GM18508 (cell line): ENCODE results near the gene APBB2.
"Not testable (repeated sequence)": the region's sequence is repeated elsewhere in the genome, so short reads cannot be mapped to it uniquely, and the experiment has no call there.

ENCODE experiments used
- ATAC-seq: cut with Tn5 transposase; IDR thresholded peaks from one replicate; pipeline ENCODE4 v1.9.1; 2021; ENCODE audit warnings: moderate number of reproducible peaks; ENCODE audit not compliant: insufficient read depth, unreplicated experiment

The APBB2 gene

GRCh38 chr4:40820101-40820500, 394.2 kb downstream of the APBB2 start:
- no peak for ATAC-seq

GRCh38 chr4:40817157-40817556, 397.2 kb downstream of the APBB2 start:
- not testable (repeated sequence) for ATAC-seq

GRCh38 chr4:40812856-40813255, 401.5 kb downstream of the APBB2 start:
- no peak for ATAC-seq

GRCh38 chr4:40812386-40812785, 402.0 kb downstream of the APBB2 start:
- no peak for ATAC-seq

GRCh38 chr4:40811956-40812355, 402.4 kb downstream of the APBB2 start:
- ATAC-seq: no peak

- ATAC-seq: no peak
Observed at GRCh38 chr4:40808926-40809457, 405.4 kb downstream of the APBB2 start.

GRCh38 chr4:40804598-40804997, 409.7 kb downstream of the APBB2 start:
- ATAC-seq: no peak

GRCh38 chr4:40800064-40800463, 414.3 kb downstream of the APBB2 start:
- no peak for ATAC-seq

GRCh38 chr4:40789771-40790170, 424.6 kb downstream of the APBB2 start:
- ATAC-seq: no peak

GRCh38 chr4:40789031-40789430, 425.3 kb downstream of the APBB2 start:
- no peak for ATAC-seq

- no peak for ATAC-seq
Observed at GRCh38 chr4:40788331-40788730, 426.0 kb downstream of the APBB2 start.

- no peak for ATAC-seq
Observed at GRCh38 chr4:40785727-40786126, 428.6 kb downstream of the APBB2 start.

GRCh38 chr4:40782876-40783275, 431.5 kb downstream of the APBB2 start:
- ATAC-seq: no peak

GRCh38 chr4:40778090-40778489, 436.3 kb downstream of the APBB2 start:
- no peak for ATAC-seq

GRCh38 chr4:40769266-40769665, 445.1 kb downstream of the APBB2 start:
- no peak for ATAC-seq

GRCh38 chr4:40763228-40763716, 451.1 kb downstream of the APBB2 start:
- peak; percentile 97 for ATAC-seq
